WTC11 (cell line): Measurements from ENCODE around the gene DLGAP4. TPM values are rescaled to one million over a fixed set of nuclear protein-coding genes. Genes with fewer than 3 reads are reported as not detected.

ENCODE experiments used
- ATAC-seq: fragments of 200-7000 bp; cut with Tn5 transposase; 2 replicates; pipeline ENCODE4 v1.10.0; 2021; ENCODE audit warnings: mild to moderate bottlenecking, moderate library complexity
- CTCF ChIA-PET: fragments of 300-600 bp; sonication (Branson Sonifier 250); formaldehyde crosslinking; loops from one replicate; lab custom pipeline; 2021; ENCODE audit warnings: antibody characterized with exemption; lab: Charles Lee
- POLR2A ChIA-PET: fragments of 350-600 bp; sonication (Branson Sonifier 250); formaldehyde crosslinking; loops from one replicate; lab custom pipeline; 2021; ENCODE audit warnings: antibody characterized with exemption; lab: Charles Lee
- DNase-seq: peaks from one replicate; pipeline ENCODE4 v3.0.0; 2021; ENCODE audit warnings: low spot score
- H3K27ac Mint-ChIP-seq: 2 replicates; pipeline ENCODE4 v1.8.0; 2021; ENCODE audit warnings: mixed read lengths
- H3K27me3 Mint-ChIP-seq: 2 replicates; pipeline ENCODE4 v1.8.0; 2021; ENCODE audit warnings: low read depth, mild to moderate bottlenecking, moderate library complexity, mixed read lengths
- H3K36me3 Mint-ChIP-seq: 2 replicates; pipeline ENCODE4 v1.8.0; 2021; ENCODE audit warnings: mixed read lengths
- H3K4me1 Mint-ChIP-seq: 2 replicates; pipeline ENCODE4 v1.8.0; 2022; ENCODE audit warnings: mixed read lengths
- H3K4me3 Mint-ChIP-seq: 2 replicates; pipeline ENCODE4 v1.8.0; 2021; ENCODE audit warnings: mild to moderate bottlenecking, moderate library complexity, mixed read lengths
- H3K9me3 Mint-ChIP-seq: 2 replicates; pipeline ENCODE4 v1.8.0; 2021; ENCODE audit warnings: mixed read lengths
- CTCF ChIP-seq: fragments of 200-600 bp; IDR thresholded peaks from 2 replicates; pipeline ENCODE4 v1.8.0; 2022; ENCODE audit warnings: antibody characterized with exemption
- E2F5 ChIP-seq: sonication (generic); formaldehyde crosslinking; IDR thresholded peaks from 2 replicates; pipeline ENCODE4 v1.8.1; 2022; ENCODE audit warnings: mild to moderate bottlenecking, moderate library complexity, missing genetic modification reagents
- FOXJ3 ChIP-seq: sonication (generic); formaldehyde crosslinking; IDR thresholded peaks from 2 replicates; pipeline ENCODE4 v1.9.0; 2021; ENCODE audit warnings: missing genetic modification reagents, mild to moderate bottlenecking, borderline replicate concordance
- ZBTB43 ChIP-seq: sonication (generic); formaldehyde crosslinking; IDR thresholded peaks from 2 replicates; pipeline ENCODE4 v1.8.1; 2023; ENCODE audit warnings: mild to moderate bottlenecking, missing genetic modification reagents
- ZNF416 ChIP-seq: fragments of 250-450 bp; sonication (Bioruptor Pico); IDR thresholded peaks from 2 replicates; pipeline ENCODE4 v1.9.0; 2021; ENCODE audit warnings: mild to moderate bottlenecking, inconsistent platforms
- ZNF671 ChIP-seq: fragments of 250-450 bp; sonication (Bioruptor Pico); IDR thresholded peaks from 2 replicates; pipeline ENCODE4 v1.8.0; 2021; ENCODE audit warnings: mild to moderate bottlenecking
- total RNA-seq: library from RNA; stranded (reverse); gene quantifications from 3 replicates; pipeline ENCODE4 v1.2.3, GENCODE V29; 2021
- TF ChIP-seq, protein P1 (sequence below): sonication (generic); formaldehyde crosslinking; IDR thresholded peaks from 2 replicates; pipeline ENCODE4 v1.8.0; 2022; ENCODE audit warnings: mild to moderate bottlenecking, missing genetic modification reagents
- TF ChIP-seq, protein P2 (sequence below): sonication (generic); formaldehyde crosslinking; IDR thresholded peaks from 2 replicates; pipeline ENCODE4 v1.8.1; 2023; ENCODE audit warnings: mild to moderate bottlenecking, missing genetic modification reagents, borderline replicate concordance
- TF ChIP-seq, protein P3 (sequence below): sonication (generic); formaldehyde crosslinking; IDR thresholded peaks from 2 replicates; pipeline ENCODE4 v1.8.1; 2022; ENCODE audit warnings: mild to moderate bottlenecking, missing genetic modification reagents, moderate library complexity, borderline replicate concordance

Gene DLGAP4
- total RNA-seq, 1 experiment from 2014 or later, result 52.6 TPM

GRCh38 chr20:36432096-36432495 is 126.0 kb downstream of the DLGAP4 start:
- DNase-seq (no peak), ATAC-seq (no peak)
- POLR2A ChIA-PET, result no interaction called here
- peaks cover 19% of the 10 kb centered on the region for H3K27me3 Mint-ChIP-seq
- H3K4me1 Mint-ChIP-seq, result peaks cover 4% of the 10 kb centered on the region
- no peak overlapping the region for H3K27ac Mint-ChIP-seq
- TF ChIP-seq, protein P1, sequence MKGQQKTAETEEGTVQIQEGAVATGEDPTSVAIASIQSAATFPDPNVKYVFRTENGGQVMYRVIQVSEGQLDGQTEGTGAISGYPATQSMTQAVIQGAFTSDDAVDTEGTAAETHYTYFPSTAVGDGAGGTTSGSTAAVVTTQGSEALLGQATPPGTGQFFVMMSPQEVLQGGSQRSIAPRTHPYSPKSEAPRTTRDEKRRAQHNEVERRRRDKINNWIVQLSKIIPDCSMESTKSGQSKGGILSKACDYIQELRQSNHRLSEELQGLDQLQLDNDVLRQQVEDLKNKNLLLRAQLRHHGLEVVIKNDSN (CRISPR knock-in tag), result no peak
- TF ChIP-seq ZNF416 (CRISPR knock-in tag) (no peak), FOXJ3 (CRISPR knock-in tag) (no peak), CTCF (no peak), ZBTB43 (no peak)
- TF ChIP-seq, protein P2, sequence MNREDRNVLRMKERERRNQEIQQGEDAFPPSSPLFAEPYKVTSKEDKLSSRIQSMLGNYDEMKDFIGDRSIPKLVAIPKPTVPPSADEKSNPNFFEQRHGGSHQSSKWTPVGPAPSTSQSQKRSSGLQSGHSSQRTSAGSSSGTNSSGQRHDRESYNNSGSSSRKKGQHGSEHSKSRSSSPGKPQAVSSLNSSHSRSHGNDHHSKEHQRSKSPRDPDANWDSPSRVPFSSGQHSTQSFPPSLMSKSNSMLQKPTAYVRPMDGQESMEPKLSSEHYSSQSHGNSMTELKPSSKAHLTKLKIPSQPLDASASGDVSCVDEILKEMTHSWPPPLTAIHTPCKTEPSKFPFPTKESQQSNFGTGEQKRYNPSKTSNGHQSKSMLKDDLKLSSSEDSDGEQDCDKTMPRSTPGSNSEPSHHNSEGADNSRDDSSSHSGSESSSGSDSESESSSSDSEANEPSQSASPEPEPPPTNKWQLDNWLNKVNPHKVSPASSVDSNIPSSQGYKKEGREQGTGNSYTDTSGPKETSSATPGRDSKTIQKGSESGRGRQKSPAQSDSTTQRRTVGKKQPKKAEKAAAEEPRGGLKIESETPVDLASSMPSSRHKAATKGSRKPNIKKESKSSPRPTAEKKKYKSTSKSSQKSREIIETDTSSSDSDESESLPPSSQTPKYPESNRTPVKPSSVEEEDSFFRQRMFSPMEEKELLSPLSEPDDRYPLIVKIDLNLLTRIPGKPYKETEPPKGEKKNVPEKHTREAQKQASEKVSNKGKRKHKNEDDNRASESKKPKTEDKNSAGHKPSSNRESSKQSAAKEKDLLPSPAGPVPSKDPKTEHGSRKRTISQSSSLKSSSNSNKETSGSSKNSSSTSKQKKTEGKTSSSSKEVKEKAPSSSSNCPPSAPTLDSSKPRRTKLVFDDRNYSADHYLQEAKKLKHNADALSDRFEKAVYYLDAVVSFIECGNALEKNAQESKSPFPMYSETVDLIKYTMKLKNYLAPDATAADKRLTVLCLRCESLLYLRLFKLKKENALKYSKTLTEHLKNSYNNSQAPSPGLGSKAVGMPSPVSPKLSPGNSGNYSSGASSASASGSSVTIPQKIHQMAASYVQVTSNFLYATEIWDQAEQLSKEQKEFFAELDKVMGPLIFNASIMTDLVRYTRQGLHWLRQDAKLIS (CRISPR knock-in tag), result no peak
- TF ChIP-seq, all 79 proteins: peak for 0
- Mint-ChIP-seq H3K4me3 (no peak overlapping the region), H3K36me3 (no peaks in the 10 kb centered on the region), H3K9me3 (no peaks in the 10 kb centered on the region)
- CTCF ChIA-PET, result interaction anchor here (1.0 to 1.6 kb wide), 2 partner anchors 32 to 230 kb away, joined by 3 to 4 read pairs; no protein-coding TSS in a partner anchor

DNA sequence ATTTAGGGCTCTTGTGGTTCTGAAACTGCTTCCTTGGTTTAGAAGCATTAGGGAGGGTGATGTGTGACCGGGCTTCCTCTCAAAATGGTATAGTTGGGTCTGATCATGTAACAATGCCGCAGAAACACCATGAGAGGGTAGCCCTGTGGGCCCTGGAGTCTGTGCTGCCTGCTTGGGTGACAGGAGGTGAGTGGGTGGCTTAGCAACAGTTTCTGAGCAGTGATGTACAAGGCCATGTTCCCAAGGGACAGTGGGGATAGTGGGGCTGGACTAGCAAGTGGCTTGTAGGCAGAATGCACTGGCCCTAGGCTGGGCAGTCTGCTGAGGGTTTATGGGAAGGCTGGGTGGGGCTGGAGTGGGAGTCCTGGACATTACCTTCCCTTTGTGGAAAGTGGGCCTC is 128.2 kb downstream of the DLGAP4 start:
- no peak overlapping the region for H3K4me3 Mint-ChIP-seq

More for the DNA sequence above, 128.2 kb downstream of the DLGAP4 start:
- no peak for DNase-seq
- H3K27me3 Mint-ChIP-seq, result peaks cover 19% of the 10 kb centered on the region
- peaks cover 4% of the 10 kb centered on the region for H3K4me1 Mint-ChIP-seq
- TF ChIP-seq, protein P3, sequence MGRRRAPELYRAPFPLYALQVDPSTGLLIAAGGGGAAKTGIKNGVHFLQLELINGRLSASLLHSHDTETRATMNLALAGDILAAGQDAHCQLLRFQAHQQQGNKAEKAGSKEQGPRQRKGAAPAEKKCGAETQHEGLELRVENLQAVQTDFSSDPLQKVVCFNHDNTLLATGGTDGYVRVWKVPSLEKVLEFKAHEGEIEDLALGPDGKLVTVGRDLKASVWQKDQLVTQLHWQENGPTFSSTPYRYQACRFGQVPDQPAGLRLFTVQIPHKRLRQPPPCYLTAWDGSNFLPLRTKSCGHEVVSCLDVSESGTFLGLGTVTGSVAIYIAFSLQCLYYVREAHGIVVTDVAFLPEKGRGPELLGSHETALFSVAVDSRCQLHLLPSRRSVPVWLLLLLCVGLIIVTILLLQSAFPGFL, result no peak
- TF ChIP-seq E2F5, result no peak
- TF ChIP-seq, protein P2 (CRISPR knock-in tag), result no peak
- TF ChIP-seq ZNF671 (CRISPR knock-in tag), result no peak
- TF ChIP-seq, all 79 proteins: peak for 0
- ChIA-PET CTCF (no interaction called here), POLR2A (no interaction called here)
- Mint-ChIP-seq H3K9me3 (no peaks in the 10 kb centered on the region), H3K36me3 (no peaks in the 10 kb centered on the region), H3K27ac (no peak overlapping the region)
- ATAC-seq, result no peak
